ENCODE data around the gene AP3S2. TPM values are rescaled to one million over a fixed set of nuclear protein-coding genes. Genes with fewer than 3 reads are reported as not detected.
A peak's percentile ranks its signal among the peaks of the same experiment; 100 is the strongest.

Gene AP3S2
- total and polyA plus RNA-seq, 2 of the 13 experiments (the other 11 are each of a cell fraction or from before 2014, with no cell fraction given), result 17.6 to 44.4 TPM

- TF ChIP-seq, protein P1, sequence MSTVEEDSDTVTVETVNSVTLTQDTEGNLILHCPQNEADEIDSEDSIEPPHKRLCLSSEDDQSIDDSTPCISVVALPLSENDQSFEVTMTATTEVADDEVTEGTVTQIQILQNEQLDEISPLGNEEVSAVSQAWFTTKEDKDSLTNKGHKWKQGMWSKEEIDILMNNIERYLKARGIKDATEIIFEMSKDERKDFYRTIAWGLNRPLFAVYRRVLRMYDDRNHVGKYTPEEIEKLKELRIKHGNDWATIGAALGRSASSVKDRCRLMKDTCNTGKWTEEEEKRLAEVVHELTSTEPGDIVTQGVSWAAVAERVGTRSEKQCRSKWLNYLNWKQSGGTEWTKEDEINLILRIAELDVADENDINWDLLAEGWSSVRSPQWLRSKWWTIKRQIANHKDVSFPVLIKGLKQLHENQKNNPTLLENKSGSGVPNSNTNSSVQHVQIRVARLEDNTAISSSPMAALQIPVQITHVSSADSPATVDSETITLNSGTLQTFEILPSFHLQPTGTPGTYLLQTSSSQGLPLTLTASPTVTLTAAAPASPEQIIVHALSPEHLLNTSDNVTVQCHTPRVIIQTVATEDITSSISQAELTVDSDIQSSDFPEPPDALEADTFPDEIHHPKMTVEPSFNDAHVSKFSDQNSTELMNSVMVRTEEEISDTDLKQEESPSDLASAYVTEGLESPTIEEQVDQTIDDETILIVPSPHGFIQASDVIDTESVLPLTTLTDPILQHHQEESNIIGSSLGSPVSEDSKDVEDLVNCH (CRISPR knock-in tag; IDR thresholded peaks at IDR 0.05), result no peak
- TF ChIP-seq NFIB (CRISPR knock-in tag; IDR thresholded peaks at IDR 0.05; ENCODE audit: borderline replicate concordance), result no peak
- TF ChIP-seq CHD4 (IDR thresholded peaks at IDR 0.05; ENCODE audit: borderline replicate concordance, low read length), result no peak
- TF ChIP-seq ZNF569 (CRISPR knock-in tag; IDR thresholded peaks at IDR 0.05; ENCODE audit: borderline replicate concordance), result no peak
- no peak for TF ChIP-seq TBP (CRISPR knock-in tag; IDR thresholded peaks at IDR 0.05)
- TF ChIP-seq MLX (CRISPR knock-in tag; IDR thresholded peaks at IDR 0.05), result 0 out of 2 replicates have a peak, but pooled peaks have one; percentile 27
- TF ChIP-seq MXI1 (IDR thresholded peaks at IDR 0.05; ENCODE audit: borderline replicate concordance, low read depth, low read length), result no peak
- TF ChIP-seq RBAK (CRISPR knock-in tag; IDR thresholded peaks at IDR 0.05), result no peak
- no peak for TF ChIP-seq NFE2L1 (CRISPR knock-in tag; IDR thresholded peaks at IDR 0.05; ENCODE audit: borderline replicate concordance)
- TF ChIP-seq BRD4 (CRISPR knock-in tag; IDR thresholded peaks at IDR 0.05), result no peak
- no peak for TF ChIP-seq MNT (IDR thresholded peaks at IDR 0.05)
- TF ChIP-seq, protein P2, sequence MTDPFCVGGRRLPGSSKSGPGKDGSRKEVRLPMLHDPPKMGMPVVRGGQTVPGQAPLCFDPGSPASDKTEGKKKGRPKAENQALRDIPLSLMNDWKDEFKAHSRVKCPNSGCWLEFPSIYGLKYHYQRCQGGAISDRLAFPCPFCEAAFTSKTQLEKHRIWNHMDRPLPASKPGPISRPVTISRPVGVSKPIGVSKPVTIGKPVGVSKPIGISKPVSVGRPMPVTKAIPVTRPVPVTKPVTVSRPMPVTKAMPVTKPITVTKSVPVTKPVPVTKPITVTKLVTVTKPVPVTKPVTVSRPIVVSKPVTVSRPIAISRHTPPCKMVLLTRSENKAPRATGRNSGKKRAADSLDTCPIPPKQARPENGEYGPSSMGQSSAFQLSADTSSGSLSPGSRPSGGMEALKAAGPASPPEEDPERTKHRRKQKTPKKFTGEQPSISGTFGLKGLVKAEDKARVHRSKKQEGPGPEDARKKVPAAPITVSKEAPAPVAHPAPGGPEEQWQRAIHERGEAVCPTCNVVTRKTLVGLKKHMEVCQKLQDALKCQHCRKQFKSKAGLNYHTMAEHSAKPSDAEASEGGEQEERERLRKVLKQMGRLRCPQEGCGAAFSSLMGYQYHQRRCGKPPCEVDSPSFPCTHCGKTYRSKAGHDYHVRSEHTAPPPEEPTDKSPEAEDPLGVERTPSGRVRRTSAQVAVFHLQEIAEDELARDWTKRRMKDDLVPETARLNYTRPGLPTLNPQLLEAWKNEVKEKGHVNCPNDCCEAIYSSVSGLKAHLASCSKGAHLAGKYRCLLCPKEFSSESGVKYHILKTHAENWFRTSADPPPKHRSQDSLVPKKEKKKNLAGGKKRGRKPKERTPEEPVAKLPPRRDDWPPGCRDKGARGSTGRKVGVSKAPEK (CRISPR knock-in tag; IDR thresholded peaks at IDR 0.05; ENCODE audit: borderline replicate concordance), result no peak
- TF ChIP-seq, protein P3, sequence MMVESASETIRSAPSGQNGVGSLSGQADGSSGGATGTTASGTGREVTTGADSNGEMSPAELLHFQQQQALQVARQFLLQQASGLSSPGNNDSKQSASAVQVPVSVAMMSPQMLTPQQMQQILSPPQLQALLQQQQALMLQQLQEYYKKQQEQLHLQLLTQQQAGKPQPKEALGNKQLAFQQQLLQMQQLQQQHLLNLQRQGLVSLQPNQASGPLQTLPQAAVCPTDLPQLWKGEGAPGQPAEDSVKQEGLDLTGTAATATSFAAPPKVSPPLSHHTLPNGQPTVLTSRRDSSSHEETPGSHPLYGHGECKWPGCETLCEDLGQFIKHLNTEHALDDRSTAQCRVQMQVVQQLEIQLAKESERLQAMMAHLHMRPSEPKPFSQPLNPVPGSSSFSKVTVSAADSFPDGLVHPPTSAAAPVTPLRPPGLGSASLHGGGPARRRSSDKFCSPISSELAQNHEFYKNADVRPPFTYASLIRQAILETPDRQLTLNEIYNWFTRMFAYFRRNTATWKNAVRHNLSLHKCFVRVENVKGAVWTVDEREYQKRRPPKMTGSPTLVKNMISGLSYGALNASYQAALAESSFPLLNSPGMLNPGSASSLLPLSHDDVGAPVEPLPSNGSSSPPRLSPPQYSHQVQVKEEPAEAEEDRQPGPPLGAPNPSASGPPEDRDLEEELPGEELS (CRISPR knock-in tag; IDR thresholded peaks at IDR 0.05), result no peak; the same call in 1 of the 2 replicates
- no peak for TF ChIP-seq ZNF350 (CRISPR knock-in tag; IDR thresholded peaks at IDR 0.05; ENCODE audit: borderline replicate concordance, low read depth)
- no peak for TF ChIP-seq ZNF788 (CRISPR knock-in tag; IDR thresholded peaks at IDR 0.05; ENCODE audit: borderline replicate concordance)
- no peak for TF ChIP-seq RFXAP (CRISPR knock-in tag; IDR thresholded peaks at IDR 0.05; ENCODE audit: borderline replicate concordance)
- no peak for TF ChIP-seq KLF9 (CRISPR knock-in tag; IDR thresholded peaks at IDR 0.05; ENCODE audit: low read depth)
- TF ChIP-seq, protein P4, sequence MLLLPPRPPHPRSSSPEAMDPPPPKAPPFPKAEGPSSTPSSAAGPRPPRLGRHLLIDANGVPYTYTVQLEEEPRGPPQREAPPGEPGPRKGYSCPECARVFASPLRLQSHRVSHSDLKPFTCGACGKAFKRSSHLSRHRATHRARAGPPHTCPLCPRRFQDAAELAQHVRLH (CRISPR knock-in tag; IDR thresholded peaks at IDR 0.05; ENCODE audit: borderline replicate concordance, low read depth), result no peak
- TF ChIP-seq, protein P5, sequence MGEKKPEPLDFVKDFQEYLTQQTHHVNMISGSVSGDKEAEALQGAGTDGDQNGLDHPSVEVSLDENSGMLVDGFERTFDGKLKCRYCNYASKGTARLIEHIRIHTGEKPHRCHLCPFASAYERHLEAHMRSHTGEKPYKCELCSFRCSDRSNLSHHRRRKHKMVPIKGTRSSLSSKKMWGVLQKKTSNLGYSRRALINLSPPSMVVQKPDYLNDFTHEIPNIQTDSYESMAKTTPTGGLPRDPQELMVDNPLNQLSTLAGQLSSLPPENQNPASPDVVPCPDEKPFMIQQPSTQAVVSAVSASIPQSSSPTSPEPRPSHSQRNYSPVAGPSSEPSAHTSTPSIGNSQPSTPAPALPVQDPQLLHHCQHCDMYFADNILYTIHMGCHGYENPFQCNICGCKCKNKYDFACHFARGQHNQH (CRISPR knock-in tag; IDR thresholded peaks at IDR 0.05), result 0 out of 2 replicates have a peak, but pooled peaks have one; percentile 41
These were observed 36.1 kb downstream of the AP3S2 start (continued) for GRCh38 chr15:89857673-89858072.

All from HepG2 (cell line).